ENCODE data around the gene STX17.
"Not testable (repeated sequence)": the region's sequence is repeated elsewhere in the genome, so short reads cannot be mapped to it uniquely, and the experiment has no call there.

Gene STX17

DNA sequence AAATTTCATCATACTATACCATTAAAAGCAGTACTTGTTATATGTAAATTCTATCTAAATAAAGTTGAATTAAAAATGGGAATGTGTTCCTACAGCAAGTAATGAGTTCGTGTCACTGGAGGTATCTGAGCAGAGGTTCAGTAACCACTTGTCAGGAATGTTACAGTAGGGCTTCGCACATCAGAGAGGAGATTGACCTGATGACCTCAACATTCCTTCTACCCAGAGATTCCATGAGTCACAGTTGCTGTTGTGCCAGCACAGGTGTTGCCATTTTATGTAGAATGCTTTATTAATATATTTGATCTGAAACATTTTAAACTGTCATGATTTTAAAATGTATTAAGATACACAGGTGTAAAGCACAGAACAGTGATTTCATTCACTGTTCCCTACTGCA is 60.3 kb downstream of the STX17 start:
- no peak for DNase-seq
- no peak for TF ChIP-seq GATA1 (IDR thresholded peaks at IDR 0.05; ENCODE audit: low read depth, low read length)
- TF ChIP-seq POLR2A (IDR thresholded peaks at IDR 0.05; ENCODE audit: low read length) = no peak

DNA sequence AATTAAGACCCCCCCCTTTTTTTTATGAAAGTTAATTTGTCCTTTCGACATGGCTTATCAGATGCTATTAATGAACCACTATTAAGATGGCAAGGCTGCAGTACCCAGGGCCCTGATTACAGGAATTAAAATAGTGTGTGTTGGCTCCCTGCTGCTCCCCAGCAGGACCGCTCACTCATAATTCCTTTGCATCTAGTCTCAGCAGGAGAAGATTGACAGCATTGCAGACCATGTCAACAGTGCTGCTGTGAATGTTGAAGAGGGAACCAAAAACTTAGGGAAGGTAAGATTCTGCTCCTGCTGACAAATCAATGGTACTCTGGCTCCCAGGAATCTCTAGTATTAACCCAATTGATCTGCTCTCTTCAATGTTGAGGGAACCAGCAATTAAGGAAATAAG is 61.0 kb downstream of the STX17 start:
- TF ChIP-seq POLR2A (IDR thresholded peaks at IDR 0.05; ENCODE audit: low read length) = no peak
- no peak for DNase-seq

DNA sequence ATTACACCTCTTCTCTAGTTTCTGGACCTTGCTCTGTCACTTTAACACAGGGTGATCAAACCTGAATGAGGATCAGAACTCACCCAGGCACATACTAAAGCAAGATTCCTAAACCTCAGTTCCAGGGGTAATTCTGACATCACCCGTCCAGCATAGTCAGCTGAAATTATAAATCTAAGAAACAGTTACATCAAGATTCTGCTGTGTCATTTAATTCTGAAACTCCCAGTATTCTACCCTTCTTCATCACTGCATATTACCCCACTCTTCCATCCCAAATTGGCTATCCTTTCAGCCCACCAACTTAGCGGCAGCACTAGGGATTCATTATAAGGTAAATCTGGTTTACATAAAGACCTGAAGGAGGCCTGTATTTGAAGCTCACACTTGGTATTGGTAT is 64.0 kb downstream of the STX17 start:
- TF ChIP-seq POLR2A (IDR thresholded peaks at IDR 0.05; ENCODE audit: low read length) (no peak), GATA1 (IDR thresholded peaks at IDR 0.05; ENCODE audit: low read depth, low read length) (no peak)
- no peak for DNase-seq

GRCh38 chr9:99971410-99971809 is 65.0 kb downstream of the STX17 start:
- no peak for DNase-seq
- TF ChIP-seq POLR2A (IDR thresholded peaks at IDR 0.05; ENCODE audit: low read length) (no peak), GATA1 (IDR thresholded peaks at IDR 0.05; ENCODE audit: low read depth, low read length) (no peak)

- no peak for DNase-seq
- no peak for TF ChIP-seq GATA1 (IDR thresholded peaks at IDR 0.05; ENCODE audit: low read depth, low read length)
- TF ChIP-seq POLR2A (IDR thresholded peaks at IDR 0.05; ENCODE audit: low read length) = no peak
Measured at GRCh38 chr9:99973455-99973854, 67.0 kb downstream of the STX17 start.

DNA sequence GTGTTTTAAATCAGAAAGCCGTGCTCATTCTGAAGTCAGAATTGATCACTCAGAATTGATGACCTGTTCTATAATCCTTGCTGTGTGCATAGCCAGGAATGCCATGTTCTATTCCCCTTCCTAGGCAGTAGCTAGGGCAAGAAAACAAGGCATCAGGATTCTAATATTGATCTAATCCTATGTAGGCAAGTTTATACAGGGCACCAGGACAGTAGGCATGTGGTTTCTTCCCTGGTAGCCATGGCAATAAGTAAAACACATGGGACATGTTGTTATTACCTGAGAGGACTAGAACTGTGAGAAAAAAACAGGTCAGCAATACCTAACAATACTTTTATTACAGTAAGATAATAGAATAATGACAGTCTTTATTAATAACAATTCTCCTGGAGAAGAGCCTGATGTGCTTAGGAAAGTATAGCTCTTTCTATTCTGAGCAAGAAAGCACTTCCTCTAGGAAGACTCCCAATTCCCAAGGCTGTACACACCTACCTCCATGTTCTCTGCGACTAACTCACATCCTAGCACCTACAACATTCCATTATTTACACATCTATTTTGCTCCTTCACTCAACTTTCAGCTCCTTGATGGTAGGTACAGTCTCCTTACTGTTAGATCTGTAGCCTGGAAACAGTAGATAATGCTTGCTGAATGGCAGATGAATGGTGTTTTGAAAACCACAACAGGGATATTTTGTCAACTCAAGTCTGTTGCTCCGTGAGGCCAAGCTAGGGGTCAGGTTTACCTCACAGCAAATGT is 70.8 kb downstream of the STX17 start:
- DNase-seq = no peak
- TF ChIP-seq POLR2A (IDR thresholded peaks at IDR 0.05; ENCODE audit: low read length) = no peak
- TF ChIP-seq GATA1 (IDR thresholded peaks at IDR 0.05; ENCODE audit: low read depth, low read length) = no peak

GRCh38 chr9:99978221-99978620 is 71.8 kb downstream of the STX17 start:
- TF ChIP-seq GATA1 (IDR thresholded peaks at IDR 0.05; ENCODE audit: low read depth, low read length) = no peak
- no peak for TF ChIP-seq POLR2A (IDR thresholded peaks at IDR 0.05; ENCODE audit: low read length)
- DNase-seq = no peak

- TF ChIP-seq POLR2A (IDR thresholded peaks at IDR 0.05; ENCODE audit: low read length) (no peak), GATA1 (IDR thresholded peaks at IDR 0.05; ENCODE audit: low read depth, low read length) (no peak)
- no peak for DNase-seq
Measured at GRCh38 chr9:99980598-99980997, 74.1 kb downstream of the STX17 start.

DNA sequence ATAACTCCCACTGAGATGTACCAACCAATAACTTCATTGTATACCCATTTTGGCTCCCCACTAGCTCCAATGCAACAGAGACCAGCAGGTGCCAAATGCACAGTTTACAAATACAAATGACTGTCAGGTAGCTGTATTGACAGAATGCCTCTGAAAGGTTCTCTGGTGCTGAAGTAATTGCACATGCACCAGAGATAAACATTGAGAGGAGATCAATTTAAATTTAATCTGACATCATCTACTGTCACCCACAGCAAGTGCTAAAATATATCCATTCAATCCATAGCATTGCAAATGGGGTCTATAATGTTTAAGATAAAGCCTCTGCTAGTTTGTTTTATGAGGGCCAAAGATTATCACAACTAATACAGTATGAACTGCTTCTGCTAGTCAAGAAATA is 80.2 kb downstream of the STX17 start:
- TF ChIP-seq GATA1 (IDR thresholded peaks at IDR 0.05; ENCODE audit: low read depth, low read length) = no peak
- no peak for TF ChIP-seq POLR2A (IDR thresholded peaks at IDR 0.05; ENCODE audit: low read length)

DNA sequence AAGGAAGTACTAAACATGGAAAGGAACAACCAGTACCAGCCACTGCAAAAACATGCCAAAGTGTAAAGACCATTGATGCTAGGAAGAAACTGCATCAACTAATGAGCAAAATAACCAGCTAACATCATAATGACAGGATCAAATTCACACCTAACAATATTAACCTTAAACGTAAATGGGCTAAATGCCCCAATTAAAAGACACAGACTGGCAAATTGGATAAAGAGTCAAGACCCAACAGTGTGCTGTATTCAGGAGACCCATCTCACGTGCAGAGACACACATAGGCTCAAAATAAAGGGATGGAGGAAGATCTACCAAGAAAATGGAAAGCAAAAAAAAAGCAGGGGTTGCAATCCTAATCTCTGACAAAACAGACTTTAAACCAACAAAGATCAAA is 84.1 kb downstream of the STX17 start:
- DNase-seq = not testable (repeated sequence)

More for the DNA sequence above, 80.2 kb downstream of the STX17 start:
- DNase-seq = no peak

DNA sequence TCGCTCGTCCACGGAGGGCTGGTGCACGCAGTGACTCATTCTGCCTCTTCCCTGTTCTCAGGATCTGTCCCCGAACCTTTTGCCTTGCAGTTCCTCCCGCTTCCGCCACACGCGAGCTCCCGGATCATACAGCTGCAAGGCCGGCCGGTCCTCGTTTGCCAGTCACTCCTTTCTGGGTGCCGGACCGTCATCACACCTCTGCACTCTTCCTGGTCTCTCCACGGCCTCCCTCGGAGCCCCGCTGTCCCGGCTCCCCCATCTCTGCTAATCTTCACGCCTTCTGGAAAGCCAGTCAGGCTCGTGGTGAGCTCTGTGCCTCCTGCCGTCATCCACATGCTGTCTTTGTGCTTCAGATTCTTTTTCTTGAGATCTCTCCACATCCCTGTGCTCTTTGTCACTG is 91.8 kb downstream of the STX17 start:
- no peak for TF ChIP-seq GATA1 (IDR thresholded peaks at IDR 0.05; ENCODE audit: low read depth, low read length)
- no peak for TF ChIP-seq POLR2A (IDR thresholded peaks at IDR 0.05; ENCODE audit: low read length)
- no peak for DNase-seq

- TF ChIP-seq POLR2A (IDR thresholded peaks at IDR 0.05; ENCODE audit: low read length) = no peak
- no peak for TF ChIP-seq GATA1 (IDR thresholded peaks at IDR 0.05; ENCODE audit: low read depth, low read length)
- no peak for DNase-seq
Measured at GRCh38 chr9:99998866-99999265, 92.4 kb downstream of the STX17 start.

DNA sequence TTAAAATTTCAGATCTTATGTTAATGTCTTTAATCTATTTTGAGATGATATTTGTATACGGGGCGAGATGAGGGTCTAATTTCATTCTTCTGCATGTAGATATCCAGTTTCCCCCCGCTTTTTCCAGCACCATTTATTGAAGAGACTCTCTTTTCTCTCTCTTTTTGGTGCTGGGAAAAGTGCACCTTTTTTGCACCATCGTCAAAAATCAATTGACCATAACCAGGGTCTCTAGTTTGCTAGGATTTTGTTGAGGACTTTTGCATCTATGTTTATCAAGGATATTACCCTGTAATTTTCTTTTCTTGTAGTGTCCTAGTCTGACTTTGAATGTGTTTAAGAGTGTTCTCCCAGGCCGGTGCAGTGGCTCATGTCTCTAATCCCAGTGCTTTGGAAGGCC is 93.3 kb downstream of the STX17 start:
- DNase-seq = no peak
- TF ChIP-seq POLR2A (IDR thresholded peaks at IDR 0.05; ENCODE audit: low read length) = no peak
- TF ChIP-seq GATA1 (IDR thresholded peaks at IDR 0.05; ENCODE audit: low read depth, low read length) = no peak

DNA sequence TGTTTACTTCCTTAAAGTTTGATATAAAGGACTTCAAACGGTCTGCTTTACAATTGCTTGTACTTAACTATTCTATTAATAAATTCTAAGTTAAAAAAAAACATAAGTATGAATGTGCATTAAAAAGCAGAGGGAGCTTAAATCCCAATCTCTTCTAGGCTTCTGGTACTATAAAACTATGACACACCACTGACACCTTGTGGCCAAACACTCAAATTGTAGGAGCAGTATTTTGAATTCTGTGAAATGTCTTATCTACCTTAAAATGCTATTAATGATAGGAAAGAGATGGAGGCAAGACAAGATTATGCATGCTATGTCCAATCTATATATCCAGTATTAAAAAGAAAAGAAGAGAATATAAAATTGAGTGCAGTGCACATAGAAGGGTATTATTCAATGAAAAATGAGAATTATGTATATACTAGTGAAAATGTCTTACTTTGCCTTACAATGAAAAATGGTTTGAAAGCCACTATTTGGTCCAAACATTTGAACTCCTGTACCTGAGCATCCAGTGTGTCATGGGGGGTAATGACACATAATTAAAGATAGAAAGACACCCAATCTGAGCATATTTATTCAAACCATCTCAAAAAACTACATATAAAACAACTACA is 104.7 kb downstream of the STX17 start:
- TF ChIP-seq GATA1 (IDR thresholded peaks at IDR 0.05; ENCODE audit: low read depth, low read length) = no peak
- DNase-seq = peak; percentile 79 to 86

DNA sequence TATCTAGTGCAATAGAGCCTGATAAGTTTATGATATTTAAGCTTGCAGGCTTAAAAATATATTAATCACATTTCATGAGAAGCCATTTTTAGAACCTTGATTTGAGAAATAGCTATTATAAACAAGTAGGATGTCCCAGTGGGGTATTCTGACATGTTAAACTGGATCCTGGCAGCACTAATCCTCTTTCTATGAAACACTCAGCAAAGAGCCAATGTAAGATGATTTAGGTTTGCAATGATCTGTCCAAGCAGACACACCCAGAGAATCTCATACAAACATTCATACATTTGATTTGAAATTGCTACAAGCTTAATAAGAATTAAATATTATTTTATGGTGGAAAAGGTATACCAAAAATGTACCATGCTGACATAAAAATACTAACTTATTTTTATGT is 105.8 kb downstream of the STX17 start:
- no peak for TF ChIP-seq GATA1 (IDR thresholded peaks at IDR 0.05; ENCODE audit: low read depth, low read length)
- no peak for TF ChIP-seq POLR2A (IDR thresholded peaks at IDR 0.05; ENCODE audit: low read length)
- no peak for DNase-seq

Data from erythroblast (primary cell).